Upper lobe of left lung (tissue), 6 donors: ENCODE measurements around the gene ZNF608. TPM values are rescaled to one million over a fixed set of nuclear protein-coding genes. Genes with fewer than 3 reads are reported as not detected.
A peak's percentile ranks its signal among the peaks of the same experiment; 100 is the strongest.

Experiments
- ATAC-seq, 2 donors: fragments of 200-7000 bp; cut with Tn5 transposase; one replicate each; pipeline ENCODE4 v1.9.1; 2022; ENCODE audit warnings: mild to moderate bottlenecking in 2 of 2, moderate library complexity in 2 of 2; ENCODE audit not compliant: low FRiP score in 2 of 2
- DNase-seq, 2 donors: peaks; one replicate each; pipeline ENCODE4 v3.0.0-alpha.2; 2019 to 2020
- H3K27ac ChIP-seq, 4 donors: fragments of 200-600 bp; sonication (generic); one replicate each; pipeline ENCODE4 v1.5.1; 2016 to 2019
- H3K27me3 ChIP-seq, 4 donors: fragments of 200-600 bp; sonication (generic); one replicate each; pipeline ENCODE4 v1.5.1; 2017 to 2019
- H3K36me3 ChIP-seq, 4 donors: fragments of 200-600 bp; sonication (generic); one replicate each; pipeline ENCODE4 v1.5.1; 2016 to 2019
- H3K4me1 ChIP-seq, 4 donors: fragments of 200-600 bp; sonication (generic); one replicate each; pipeline ENCODE4 v1.5.1; 2018 to 2019
- H3K4me3 ChIP-seq, 4 donors: fragments of 200-600 bp; sonication (generic); one replicate each; pipeline ENCODE4 v1.5.1; 2017 to 2019; ENCODE audit warnings: mild to moderate bottlenecking in 2 of 4, moderate library complexity in 1 of 4
- H3K9me3 ChIP-seq, 4 donors: fragments of 200-600 bp; sonication (generic); one replicate each; pipeline ENCODE4 v1.5.1; 2018 to 2019
- EP300 ChIP-seq, 4 donors: sonication (generic); formaldehyde crosslinking; IDR thresholded peaks; one replicate each; pipeline ENCODE4 v1.5.1; 2017; ENCODE audit warnings: antibody characterized with exemption in 4 of 4, control low read depth in 2 of 4
- POLR2A ChIP-seq, 4 donors: fragments of 450-650 bp; IDR thresholded peaks; one replicate each; pipeline ENCODE4 v1.5.1; 2016 to 2017; ENCODE audit warnings: antibody characterized with exemption in 4 of 4, mild to moderate bottlenecking in 2 of 4
- POLR2AphosphoS5 ChIP-seq, 2 donors: sonication (generic); formaldehyde crosslinking; IDR thresholded peaks; one replicate each; pipeline ENCODE4 v1.5.1; 2017; ENCODE audit warnings: antibody characterized with exemption in 2 of 2
- WGBS, 2 donors: methylation state at CpG; one replicate each; pipeline ENCODE4 v1.1.5; 2017 to 2018; 5-methylcytosine and 5-hydroxymethylcytosine counted together
- total RNA-seq, 6 donors: library from RNA; depleted of rRNA in 4 of 6; stranded (reverse); fragments of >200 nt in 4 of 6; gene quantifications; one replicate each; pipeline versions ENCODE4 v1.1.0 to v1.2.1, GENCODE V29; 2016 to 2021
- TF ChIP-seq, protein P1 (sequence below), 6 experiments: fragments of 450-650 bp in 4 of 6; fragments of 200-600 bp in 2 of 6; sonication (generic) in 2 of 6; IDR thresholded peaks; one replicate each; pipeline ENCODE4 v1.5.1; 2016 to 2019; ENCODE audit warnings: antibody characterized with exemption in 6 of 6
- donor health status: DM: no; HTN: no; CAD: no; lungs with moderate emphysema.
- donor health status: DM: no; HTN: yes; CAD: no; lungs with severe emphysema.

Gene ZNF608
- total RNA-seq, 6 donors from 2014 or later: 21.8 to 54.9 (median 41.7) TPM

DNA sequence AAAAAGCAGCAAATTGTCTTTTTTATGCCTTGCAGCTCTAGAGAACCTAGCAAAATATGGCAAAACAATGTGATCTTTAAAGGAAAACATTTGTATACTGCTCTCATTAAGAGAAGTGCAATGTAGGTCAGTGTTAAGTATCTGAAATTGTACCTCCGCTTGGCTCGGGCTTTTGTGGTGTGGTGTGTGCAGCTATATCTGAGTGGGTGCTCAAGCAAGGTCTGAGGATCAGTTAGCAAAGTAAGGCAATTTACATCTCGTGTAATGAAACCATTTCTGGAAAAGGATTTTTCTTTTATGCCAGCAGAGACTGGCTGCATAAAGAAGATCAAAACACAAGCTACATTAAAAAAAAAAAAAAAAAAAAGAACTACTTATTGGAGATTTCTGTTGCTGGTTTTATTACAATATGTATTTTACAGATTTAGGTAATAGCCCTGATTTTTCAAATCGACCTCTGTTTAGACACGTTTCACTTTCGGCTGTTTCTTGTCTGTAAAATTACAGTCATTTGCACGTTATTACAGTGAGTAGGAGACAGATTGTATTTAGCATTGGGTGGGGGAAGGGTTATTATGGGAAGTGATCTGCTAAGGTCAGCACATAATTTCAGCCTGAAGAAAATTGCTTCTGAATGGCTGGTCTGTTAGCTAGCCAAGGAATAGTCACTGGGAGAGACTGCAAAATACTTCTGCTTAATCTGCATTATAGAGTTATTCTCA is 7.9 kb upstream of the ZNF608 start:
- WGBS, 2 donors: 72% methylated on average over 7 of the region's 7 CpGs
- ATAC-seq (no peak), DNase-seq (no peak)
- no peaks in the 10 kb centered on the region for H3K27me3 ChIP-seq
- no peak overlapping the region for H3K27ac ChIP-seq
- peaks cover 0 to 6% (median 4%) of the 10 kb centered on the region in 4 donors for H3K4me1 ChIP-seq
- no peak for TF ChIP-seq POLR2A (IDR thresholded peaks at IDR 0.05)
- H3K9me3 ChIP-seq: no peaks in the 10 kb centered on the region
- no peak overlapping the region for H3K4me3 ChIP-seq
- no peaks in the 10 kb centered on the region for H3K36me3 ChIP-seq

DNA sequence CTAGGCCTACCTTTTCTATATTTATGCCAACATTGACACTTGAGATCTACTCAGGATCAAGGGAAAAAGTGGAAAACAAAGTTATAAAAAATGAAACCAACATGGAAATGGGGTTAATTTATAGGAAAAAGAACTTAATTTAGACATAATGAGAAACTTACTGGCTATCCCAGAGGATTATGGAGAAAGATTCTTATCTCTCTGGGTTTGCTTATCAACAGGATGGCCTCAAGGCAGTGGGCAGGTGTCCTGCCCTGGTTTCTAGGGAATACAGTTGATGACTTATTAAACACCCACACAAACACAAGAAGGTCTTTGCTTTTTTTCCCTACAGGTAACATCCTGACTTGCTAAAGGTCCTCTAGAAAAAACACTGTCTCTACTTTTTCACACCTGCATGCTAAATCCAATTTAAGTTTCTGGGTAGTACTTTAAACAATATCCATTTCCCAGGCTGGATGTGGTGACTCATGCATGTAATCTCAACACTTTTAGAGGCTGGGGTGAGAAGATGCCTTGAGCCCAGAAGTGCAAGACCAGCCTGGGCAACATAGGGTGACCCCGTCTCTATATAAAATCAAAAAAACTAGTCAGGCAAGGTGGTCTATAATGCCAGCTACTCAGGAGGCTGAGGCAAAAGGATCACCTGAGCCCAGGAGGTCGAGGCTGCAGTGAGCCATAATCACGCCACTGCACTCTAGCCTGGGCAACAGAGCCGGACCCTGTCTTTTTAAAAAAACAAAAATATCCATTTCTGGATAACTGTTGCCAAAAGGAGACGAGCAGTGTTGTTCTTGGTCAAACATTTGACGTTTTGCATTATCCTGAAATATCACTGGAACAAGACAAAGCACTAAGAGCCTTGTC is 6.6 kb upstream of the ZNF608 start:
- Histone ChIP-seq H3K9me3 (no peaks in the 10 kb centered on the region), H3K36me3 (no peaks in the 10 kb centered on the region), H3K4me3 (no peak overlapping the region), H3K27me3 (no peaks in the 10 kb centered on the region), H3K4me1 (peaks cover 0 to 6% (median 6%) of the 10 kb centered on the region in 4 donors), H3K27ac (no peak overlapping the region)
- DNase-seq (no peak), ATAC-seq (no peak)
- TF ChIP-seq POLR2A (IDR thresholded peaks at IDR 0.05) (no peak), POLR2AphosphoS5 (IDR thresholded peaks at IDR 0.05) (no peak), EP300 (IDR thresholded peaks at IDR 0.05) (no peak)
- TF ChIP-seq, protein P1, sequence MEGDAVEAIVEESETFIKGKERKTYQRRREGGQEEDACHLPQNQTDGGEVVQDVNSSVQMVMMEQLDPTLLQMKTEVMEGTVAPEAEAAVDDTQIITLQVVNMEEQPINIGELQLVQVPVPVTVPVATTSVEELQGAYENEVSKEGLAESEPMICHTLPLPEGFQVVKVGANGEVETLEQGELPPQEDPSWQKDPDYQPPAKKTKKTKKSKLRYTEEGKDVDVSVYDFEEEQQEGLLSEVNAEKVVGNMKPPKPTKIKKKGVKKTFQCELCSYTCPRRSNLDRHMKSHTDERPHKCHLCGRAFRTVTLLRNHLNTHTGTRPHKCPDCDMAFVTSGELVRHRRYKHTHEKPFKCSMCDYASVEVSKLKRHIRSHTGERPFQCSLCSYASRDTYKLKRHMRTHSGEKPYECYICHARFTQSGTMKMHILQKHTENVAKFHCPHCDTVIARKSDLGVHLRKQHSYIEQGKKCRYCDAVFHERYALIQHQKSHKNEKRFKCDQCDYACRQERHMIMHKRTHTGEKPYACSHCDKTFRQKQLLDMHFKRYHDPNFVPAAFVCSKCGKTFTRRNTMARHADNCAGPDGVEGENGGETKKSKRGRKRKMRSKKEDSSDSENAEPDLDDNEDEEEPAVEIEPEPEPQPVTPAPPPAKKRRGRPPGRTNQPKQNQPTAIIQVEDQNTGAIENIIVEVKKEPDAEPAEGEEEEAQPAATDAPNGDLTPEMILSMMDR (IDR thresholded peaks at IDR 0.05): no peak
- 86 to 88% methylated on average over 6 of the region's 6 CpGs for WGBS, 2 donors

GRCh38 chr5:124751031-124751430 is 4.6 kb upstream of the ZNF608 start:
- Histone ChIP-seq H3K36me3 (no peaks in the 10 kb centered on the region), H3K27ac (no peak overlapping the region), H3K9me3 (no peaks in the 10 kb centered on the region), H3K27me3 (no peaks in the 10 kb centered on the region), H3K4me1 (peaks cover 0 to 6% (median 6%) of the 10 kb centered on the region in 4 donors), H3K4me3 (no peak overlapping the region)
- ATAC-seq (no peak), DNase-seq (no peak)
- TF ChIP-seq, protein P1 (IDR thresholded peaks at IDR 0.05): no peak
- TF ChIP-seq POLR2A (IDR thresholded peaks at IDR 0.05): no peak
- TF ChIP-seq EP300 (IDR thresholded peaks at IDR 0.05): no peak
- TF ChIP-seq POLR2AphosphoS5 (IDR thresholded peaks at IDR 0.05): no peak
- 73 to 74% methylated on average over 2 of the region's 2 CpGs for WGBS, 2 donors

DNA sequence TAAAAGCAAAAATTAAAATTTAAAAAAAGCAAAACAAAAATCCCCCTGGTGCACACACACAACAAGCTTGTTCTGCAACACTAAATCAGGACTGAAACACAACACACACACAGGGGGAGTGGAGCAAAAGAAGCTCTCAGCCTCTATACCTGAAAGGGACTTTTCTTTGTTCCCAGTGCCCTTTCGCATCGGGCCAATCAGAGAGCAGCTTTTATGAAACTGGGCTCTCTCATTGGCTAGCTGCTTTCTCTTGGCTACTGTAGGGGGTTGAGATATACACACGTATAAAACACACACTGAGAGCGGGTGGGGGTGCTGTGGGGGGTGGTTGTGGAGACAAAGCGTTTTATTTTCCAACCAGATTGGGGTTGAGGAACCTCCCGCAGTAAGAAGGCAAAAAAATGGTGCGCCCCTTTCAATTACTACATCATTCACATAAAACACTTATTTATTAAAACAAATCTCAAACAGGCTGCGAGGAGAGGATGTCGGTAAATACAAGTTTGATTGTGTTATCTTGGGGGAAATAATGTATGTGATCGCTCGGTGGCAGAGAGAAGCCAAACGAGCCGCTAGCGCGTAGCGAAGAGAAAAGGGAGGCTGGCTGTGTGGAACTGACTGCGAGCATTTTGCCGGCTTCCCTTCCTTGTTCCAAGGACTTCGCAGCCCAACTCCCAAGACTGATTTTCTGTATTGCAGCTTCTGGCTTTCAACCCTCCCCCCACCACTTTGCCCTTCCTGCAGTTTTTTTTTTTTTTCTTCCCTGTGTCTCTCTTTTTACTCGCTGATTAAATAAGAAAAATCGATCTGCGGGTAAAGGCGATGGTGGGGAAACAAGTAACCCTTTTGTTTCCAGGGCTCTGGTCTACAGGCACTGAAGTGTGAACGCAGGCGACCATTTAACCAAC is 2.5 kb upstream of the ZNF608 start:
- H3K9me3 ChIP-seq: no peaks in the 10 kb centered on the region
- WGBS, 2 donors: 5 to 7% methylated on average over 25 of the region's 25 CpGs
- peaks cover 0 to 17% (median 6%) of the 10 kb centered on the region in 4 donors for H3K4me1 ChIP-seq
- DNase-seq (peak in 1 of 2 donors; percentile 91), ATAC-seq (peak; percentile 85 to 90)
- no peaks in the 10 kb centered on the region for H3K36me3 ChIP-seq
- no peaks in the 10 kb centered on the region for H3K27me3 ChIP-seq
- TF ChIP-seq POLR2A (IDR thresholded peaks at IDR 0.05) (peak in 2 of 4 donors; percentile 38 to 72), EP300 (IDR thresholded peaks at IDR 0.05) (no peak), POLR2AphosphoS5 (IDR thresholded peaks at IDR 0.05) (peak in 1 of 2 donors; percentile 62)
- TF ChIP-seq, protein P1 (IDR thresholded peaks at IDR 0.05): no peak
- peak overlapping the region; percentile 54 to 66 (median 60) for H3K4me3 ChIP-seq
- peak overlapping the region; percentile 81 to 96 (median 91) for H3K27ac ChIP-seq
